Measurements from ENCODE around the gene MECP2. TPM values are rescaled to one million over a fixed set of nuclear protein-coding genes. Genes with fewer than 3 reads are reported as not detected.

MECP2 gene
- total and polyA plus RNA-seq, 2 of the 13 experiments (the other 11 are each of a cell fraction or from before 2014, with no cell fraction given) = 7.9 to 18.1 TPM

- TF ChIP-seq, protein P1, sequence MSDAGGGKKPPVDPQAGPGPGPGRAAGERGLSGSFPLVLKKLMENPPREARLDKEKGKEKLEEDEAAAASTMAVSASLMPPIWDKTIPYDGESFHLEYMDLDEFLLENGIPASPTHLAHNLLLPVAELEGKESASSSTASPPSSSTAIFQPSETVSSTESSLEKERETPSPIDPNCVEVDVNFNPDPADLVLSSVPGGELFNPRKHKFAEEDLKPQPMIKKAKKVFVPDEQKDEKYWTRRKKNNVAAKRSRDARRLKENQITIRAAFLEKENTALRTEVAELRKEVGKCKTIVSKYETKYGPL (CRISPR knock-in tag; IDR thresholded peaks at IDR 0.05) = no peak
- no peak for TF ChIP-seq ZNF788 (CRISPR knock-in tag; IDR thresholded peaks at IDR 0.05; ENCODE audit: borderline replicate concordance)
These were observed 93.2 kb downstream of the MECP2 start (continued) for GRCh38 chrX:154004315-154004714.

GRCh38 chrX:154002215-154002719 lies 95.2 kb downstream of the MECP2 start:
- Histone ChIP-seq H4K20me1 (ENCODE audit: insufficient read depth, low read length) (no peaks in the 10 kb centered on the region), H3K4me3 (replicated peaks in 1 of 3; ENCODE audit: insufficient read depth in 1 of 3, low read depth in 2 of 3, low read length in 3 of 3) (no peak overlapping the region), H3K36me3 (replicated peaks in 1 of 2; ENCODE audit: control insufficient read depth in 1 of 2, insufficient read depth in 2 of 2, low read length in 2 of 2) (no peaks in the 10 kb centered on the region), H3K4me2 (ENCODE audit: low read depth, low read length) (no peak overlapping the region), H3K27ac (ENCODE audit: extremely low read length, insufficient read depth, low read length) (no peak overlapping the region), H3K9me3 (ENCODE audit: low read length) (no peaks in the 10 kb centered on the region), H2AFZ (ENCODE audit: low read length) (no peak overlapping the region), H3K9ac (ENCODE audit: insufficient read depth, low read depth, low read length) (no peak overlapping the region), H3K27me3 (ENCODE audit: control insufficient read depth in 1 of 2, insufficient read depth in 2 of 2, low read length in 2 of 2) (no peaks in the 10 kb centered on the region), H3K79me2 (ENCODE audit: insufficient read depth, low read length) (no peaks in the 10 kb centered on the region), H3K4me1 (ENCODE audit: insufficient read depth, low read length) (no peaks in the 10 kb centered on the region)
- 100% methylated on average over 7 of the region's 17 CpGs for WGBS (ENCODE audit: low lambda C conversion rate)
- ATAC-seq = no peak
- CTCF ChIA-PET (ENCODE audit: low intra/inter-chr PET ratio, low total read pairs) = no interaction called here
- no peak for DNase-seq (ENCODE audit: low spot score)
- FAIRE-seq = no peak
- intact Hi-C loops (cut with micrococcal nuclease; ENCODE audit: unreplicated experiment) = no loop called here
- in situ Hi-C loops (cut with HindIII; ENCODE audit: extremely low pct_ligation_motif_present, low pct_unique_long_range_greater_than_20kb) = no loop called here
- POLR2A ChIA-PET = no interaction called here
- BruUV-seq (replicated peaks) = no TSS peak
- TF ChIP-seq, protein P2, sequence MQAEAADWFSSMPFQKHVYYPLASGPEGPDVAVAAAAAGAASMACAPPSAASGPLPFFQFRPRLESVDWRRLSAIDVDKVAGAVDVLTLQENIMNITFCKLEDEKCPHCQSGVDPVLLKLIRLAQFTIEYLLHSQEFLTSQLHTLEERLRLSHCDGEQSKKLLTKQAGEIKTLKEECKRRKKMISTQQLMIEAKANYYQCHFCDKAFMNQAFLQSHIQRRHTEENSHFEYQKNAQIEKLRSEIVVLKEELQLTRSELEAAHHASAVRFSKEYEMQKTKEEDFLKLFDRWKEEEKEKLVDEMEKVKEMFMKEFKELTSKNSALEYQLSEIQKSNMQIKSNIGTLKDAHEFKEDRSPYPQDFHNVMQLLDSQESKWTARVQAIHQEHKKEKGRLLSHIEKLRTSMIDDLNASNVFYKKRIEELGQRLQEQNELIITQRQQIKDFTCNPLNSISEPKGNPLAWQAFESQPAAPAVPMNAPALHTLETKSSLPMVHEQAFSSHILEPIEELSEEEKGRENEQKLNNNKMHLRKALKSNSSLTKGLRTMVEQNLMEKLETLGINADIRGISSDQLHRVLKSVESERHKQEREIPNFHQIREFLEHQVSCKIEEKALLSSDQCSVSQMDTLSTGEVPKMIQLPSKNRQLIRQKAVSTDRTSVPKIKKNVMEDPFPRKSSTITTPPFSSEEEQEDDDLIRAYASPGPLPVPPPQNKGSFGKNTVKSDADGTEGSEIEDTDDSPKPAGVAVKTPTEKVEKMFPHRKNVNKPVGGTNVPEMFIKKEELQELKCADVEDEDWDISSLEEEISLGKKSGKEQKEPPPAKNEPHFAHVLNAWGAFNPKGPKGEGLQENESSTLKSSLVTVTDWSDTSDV (CRISPR knock-in tag; IDR thresholded peaks at IDR 0.05) = no peak
- TF ChIP-seq NFE2L2 (IDR thresholded peaks at IDR 0.05; ENCODE audit: low read length) (peak; percentile 87), ZNF687 (CRISPR knock-in tag; IDR thresholded peaks at IDR 0.05) (peak; percentile 12; the same call in 1 of the 2 replicates)
